ENCODE data around the gene KRT85. TPM values are rescaled to one million over a fixed set of nuclear protein-coding genes. Genes with fewer than 3 reads are reported as not detected.

KRT85 gene
- total and polyA plus RNA-seq, 8 donors = not detected

- no peak overlapping the region for H3K27ac ChIP-seq
- H3K4me1 ChIP-seq = peaks cover 0 to 2% (median 0%) of the 10 kb centered on the region in 3 donors
- H3K9me3 ChIP-seq = no peaks in the 10 kb centered on the region
- no peaks in the 10 kb centered on the region for H3K27me3 ChIP-seq
- DNase-seq = peak in 1 of 6 donors; percentile 5
- no peaks in the 10 kb centered on the region for H3K36me3 ChIP-seq
- FAIRE-seq = no peak
- no peak for TF ChIP-seq CTCF (IDR thresholded peaks at IDR 0.05)
- intact Hi-C loops (cut with DNase I) = loop anchor here in 1 of 3 donors (5.0 kb wide), 1 partner anchor 166 kb away; no protein-coding TSS in a partner anchor
- no peak for ATAC-seq
- H3K4me3 ChIP-seq = no peak overlapping the region
- WGBS, 2 donors = 84 to 90% methylated on average over 10 of the region's 10 CpGs
Observed at GRCh38 chr12:52323416-52324152, 43.7 kb downstream of the KRT85 start.

- Histone ChIP-seq H3K9me3 (no peaks in the 10 kb centered on the region), H3K4me1 (peaks cover 0 to 2% (median 0%) of the 10 kb centered on the region in 3 donors), H3K4me3 (no peak overlapping the region), H3K36me3 (no peaks in the 10 kb centered on the region), H3K27me3 (no peaks in the 10 kb centered on the region), H3K27ac (no peak overlapping the region)
- no peak for DNase-seq
- ATAC-seq = no peak
- TF ChIP-seq CTCF (IDR thresholded peaks at IDR 0.05) = no peak
- FAIRE-seq = no peak
- WGBS, 2 donors = 80 to 84% methylated on average over 1 of the region's 1 CpG
- intact Hi-C loops (cut with DNase I) = loop anchor here in 1 of 3 donors (5.0 kb wide), 1 partner anchor 166 kb away; no protein-coding TSS in a partner anchor
Observed at GRCh38 chr12:52323001-52323400, 44.3 kb downstream of the KRT85 start.

- ATAC-seq = no peak
- TF ChIP-seq CTCF (IDR thresholded peaks at IDR 0.05) = no peak
- FAIRE-seq = no peak
- Histone ChIP-seq H3K9me3 (no peaks in the 10 kb centered on the region), H3K27me3 (no peaks in the 10 kb centered on the region), H3K4me3 (no peak overlapping the region), H3K27ac (no peak overlapping the region), H3K4me1 (no peaks in the 10 kb centered on the region), H3K36me3 (no peaks in the 10 kb centered on the region)
- intact Hi-C loops (cut with DNase I) = loop anchor here in 1 of 3 donors (5.0 kb wide), 1 partner anchor 165 kb away; no protein-coding TSS in a partner anchor
- 91 to 98% methylated on average over 1 of the region's 1 CpG for WGBS, 2 donors
- no peak for DNase-seq
Observed at GRCh38 chr12:52322069-52322468, 45.2 kb downstream of the KRT85 start.

GRCh38 chr12:52321418-52321817, 45.9 kb downstream of the KRT85 start:
- FAIRE-seq (no peak), ATAC-seq (no peak), DNase-seq (no peak)
- no peaks in the 10 kb centered on the region for H3K36me3 ChIP-seq
- no peak for TF ChIP-seq CTCF (IDR thresholded peaks at IDR 0.05)
- H3K27me3 ChIP-seq = no peaks in the 10 kb centered on the region
- intact Hi-C loops (cut with DNase I) = loop anchor here in 1 of 3 donors (5.0 kb wide), 1 partner anchor 164 kb away; no protein-coding TSS in a partner anchor
- 72 to 74% methylated on average over 4 of the region's 4 CpGs for WGBS, 2 donors
- no peak overlapping the region for H3K27ac ChIP-seq
- H3K4me3 ChIP-seq = no peak overlapping the region
- H3K4me1 ChIP-seq = no peaks in the 10 kb centered on the region
- no peaks in the 10 kb centered on the region for H3K9me3 ChIP-seq

Data from pancreas (tissue), 10 donors.